ENCODE measurements around the gene SNX8. TPM values are rescaled to one million over a fixed set of nuclear protein-coding genes. Genes with fewer than 3 reads are reported as not detected.
A peak's percentile ranks its signal among the peaks of the same experiment; 100 is the strongest.
"Not testable (repeated sequence)": the region's sequence is repeated elsewhere in the genome, so short reads cannot be mapped to it uniquely, and the experiment has no call there.

Gene SNX8
- total RNA-seq, 2 donors from 2014 or later: 10.7 to 29.2 TPM

DNA sequence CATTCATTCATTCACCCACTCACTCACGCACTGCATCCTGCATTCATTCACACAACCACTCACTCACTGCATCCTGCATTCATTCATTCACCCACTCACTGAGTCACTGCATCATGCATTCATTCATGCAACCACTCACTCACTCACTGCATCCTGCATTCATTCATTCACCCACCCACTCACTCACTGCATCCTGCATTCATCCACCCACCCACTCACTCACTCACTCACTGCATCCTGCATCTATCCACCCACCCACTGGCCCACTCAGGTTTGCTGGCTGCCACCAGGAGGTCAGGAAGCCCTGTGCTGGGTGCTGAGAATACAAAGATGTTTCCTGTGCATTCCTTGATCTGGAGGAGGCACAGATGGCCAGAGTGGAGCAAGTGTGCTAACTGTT, 2.3 kb upstream of the SNX8 start:
- no peaks in the 10 kb centered on the region for H3K4me1 ChIP-seq (replicated peaks)
- no peak overlapping the region for H3K4me3 ChIP-seq
- WGBS: 93% methylated on average over 1 of the region's 1 CpG
- no peak for DNase-seq (ENCODE audit: low spot score)
- intact Hi-C loops (cut with DNase I): no loop called here
- TF ChIP-seq, protein P1, sequence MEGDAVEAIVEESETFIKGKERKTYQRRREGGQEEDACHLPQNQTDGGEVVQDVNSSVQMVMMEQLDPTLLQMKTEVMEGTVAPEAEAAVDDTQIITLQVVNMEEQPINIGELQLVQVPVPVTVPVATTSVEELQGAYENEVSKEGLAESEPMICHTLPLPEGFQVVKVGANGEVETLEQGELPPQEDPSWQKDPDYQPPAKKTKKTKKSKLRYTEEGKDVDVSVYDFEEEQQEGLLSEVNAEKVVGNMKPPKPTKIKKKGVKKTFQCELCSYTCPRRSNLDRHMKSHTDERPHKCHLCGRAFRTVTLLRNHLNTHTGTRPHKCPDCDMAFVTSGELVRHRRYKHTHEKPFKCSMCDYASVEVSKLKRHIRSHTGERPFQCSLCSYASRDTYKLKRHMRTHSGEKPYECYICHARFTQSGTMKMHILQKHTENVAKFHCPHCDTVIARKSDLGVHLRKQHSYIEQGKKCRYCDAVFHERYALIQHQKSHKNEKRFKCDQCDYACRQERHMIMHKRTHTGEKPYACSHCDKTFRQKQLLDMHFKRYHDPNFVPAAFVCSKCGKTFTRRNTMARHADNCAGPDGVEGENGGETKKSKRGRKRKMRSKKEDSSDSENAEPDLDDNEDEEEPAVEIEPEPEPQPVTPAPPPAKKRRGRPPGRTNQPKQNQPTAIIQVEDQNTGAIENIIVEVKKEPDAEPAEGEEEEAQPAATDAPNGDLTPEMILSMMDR (IDR thresholded peaks at IDR 0.05): no peak
- TF ChIP-seq POLR2A (IDR thresholded peaks at IDR 0.05) (no peak), POLR2AphosphoS5 (IDR thresholded peaks at IDR 0.05) (no peak)
- H3K27ac ChIP-seq: no peak overlapping the region
- H3K36me3 ChIP-seq: no peaks in the 10 kb centered on the region
- no peaks in the 10 kb centered on the region for H3K27me3 ChIP-seq (replicated peaks; ENCODE audit: insufficient read depth)
- no peaks in the 10 kb centered on the region for H3K9me3 ChIP-seq

DNA sequence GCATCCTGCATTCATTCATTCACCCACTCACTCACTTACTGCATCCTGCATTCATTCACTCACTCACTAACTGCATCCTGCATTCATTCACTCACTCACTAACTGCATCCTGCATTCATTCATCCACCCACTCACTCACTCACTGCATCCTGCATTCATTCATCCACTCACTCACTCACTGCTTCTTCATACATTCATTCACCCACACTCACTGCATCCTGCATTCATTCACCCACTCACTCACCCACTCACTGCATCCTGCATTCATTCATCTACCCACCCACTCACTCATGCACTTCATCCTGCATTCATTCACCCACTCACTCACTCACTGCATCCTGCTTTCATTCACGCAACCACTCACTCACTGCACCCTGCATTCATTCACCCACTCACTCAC, 1.5 kb upstream of the SNX8 start:
- no peaks in the 10 kb centered on the region for H3K36me3 ChIP-seq

DNA sequence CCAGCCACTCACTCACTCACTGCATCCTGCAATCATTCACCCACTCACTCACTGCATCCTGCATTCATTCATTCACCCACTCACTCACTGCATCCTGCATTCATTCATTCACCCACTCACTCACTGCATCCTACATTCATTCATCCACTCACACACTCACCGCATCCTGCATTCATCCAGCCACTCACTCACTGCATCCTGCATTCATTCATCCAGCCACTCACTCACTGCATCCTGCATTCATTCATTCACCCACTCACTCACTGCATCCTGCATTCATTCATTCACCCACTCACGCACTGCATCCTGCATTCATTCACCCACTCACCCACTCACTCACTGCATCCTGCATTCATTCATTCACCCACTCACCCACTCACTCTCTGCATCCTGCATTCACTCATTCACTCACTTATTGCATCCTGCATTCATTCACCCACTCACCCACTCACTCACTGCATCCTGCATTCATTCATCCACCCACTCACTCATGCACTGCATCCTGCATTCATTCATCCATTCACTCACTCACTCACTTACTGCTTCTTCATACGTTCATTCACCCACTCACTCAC, 802 bp upstream of the SNX8 start:
- H3K4me1 ChIP-seq (replicated peaks); H3K9me3 ChIP-seq; H3K36me3 ChIP-seq; intact Hi-C loops (cut with DNase I); H3K27me3 ChIP-seq (replicated peaks; ENCODE audit: insufficient read depth); H3K27ac ChIP-seq; DNase-seq (ENCODE audit: low spot score): not testable (repeated sequence)
- H3K4me3 ChIP-seq: peak overlapping the region in 1 of 2 donors; percentile 95
- 71% methylated on average over 3 of the region's 3 CpGs for WGBS

More for the DNA sequence above, 1.5 kb upstream of the SNX8 start:
- Histone ChIP-seq H3K27me3 (replicated peaks; ENCODE audit: insufficient read depth) (no peaks in the 10 kb centered on the region), H3K27ac (no peak overlapping the region), H3K4me1 (replicated peaks) (no peaks in the 10 kb centered on the region), H3K4me3 (no peak overlapping the region), H3K9me3 (no peaks in the 10 kb centered on the region)
- 85% methylated on average over 1 of the region's 1 CpG for WGBS
- no peak for DNase-seq (ENCODE audit: low spot score)
- TF ChIP-seq POLR2A (IDR thresholded peaks at IDR 0.05) (no peak), POLR2AphosphoS5 (IDR thresholded peaks at IDR 0.05) (no peak)
- TF ChIP-seq, protein P1 (IDR thresholded peaks at IDR 0.05): no peak
- intact Hi-C loops (cut with DNase I): no loop called here

DNA sequence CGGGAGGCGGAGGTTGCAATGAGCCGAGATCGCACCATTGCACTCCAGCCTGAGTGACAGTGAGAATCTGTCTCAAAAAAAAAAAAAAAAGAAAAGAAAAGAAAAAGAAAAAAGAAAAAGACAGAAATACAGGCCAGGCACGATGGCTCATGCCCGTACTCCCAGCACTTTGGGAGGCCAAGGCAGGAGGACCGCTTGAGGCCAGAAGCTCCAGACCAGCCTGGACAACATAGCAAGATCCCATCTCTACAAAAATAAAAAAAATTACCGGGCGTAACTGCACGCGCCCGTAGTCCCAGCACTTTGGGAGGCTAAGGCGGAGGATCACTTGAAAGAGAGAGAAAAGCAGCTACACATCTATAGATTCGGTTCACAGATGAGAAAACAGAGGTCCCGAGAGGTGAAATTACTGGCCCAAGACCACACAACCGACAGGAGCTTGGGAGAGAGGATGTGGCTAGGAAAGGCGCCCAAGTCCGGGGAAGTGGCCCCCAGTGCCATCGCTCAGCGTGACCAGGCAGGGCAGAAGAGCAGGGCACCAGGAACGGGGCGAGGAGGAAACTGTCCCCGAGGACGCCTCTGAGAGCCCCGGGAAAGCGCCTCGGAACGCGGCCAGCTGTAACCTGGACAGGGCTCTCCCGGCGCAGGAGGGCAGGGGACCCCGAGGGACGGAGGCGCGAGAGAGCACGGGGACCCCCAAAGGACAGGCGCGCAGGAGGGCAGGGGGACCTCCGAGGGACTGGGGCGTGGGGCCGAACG, 612 bp downstream of the SNX8 start:
- no peaks in the 10 kb centered on the region for H3K27me3 ChIP-seq (replicated peaks; ENCODE audit: insufficient read depth)
- H3K27ac ChIP-seq: peak overlapping the region; percentile 73 to 75
- H3K36me3 ChIP-seq: no peaks in the 10 kb centered on the region
- intact Hi-C loops (cut with DNase I): no loop called here
- peak; percentile 8 for DNase-seq (ENCODE audit: low spot score)
- WGBS: 35% methylated on average over 24 of the region's 42 CpGs
- no peaks in the 10 kb centered on the region for H3K4me1 ChIP-seq (replicated peaks)
- peak overlapping the region; percentile 91 to 95 for H3K4me3 ChIP-seq
- H3K9me3 ChIP-seq: no peaks in the 10 kb centered on the region
- TF ChIP-seq, protein P1 (IDR thresholded peaks at IDR 0.05): no peak
- TF ChIP-seq POLR2AphosphoS5 (IDR thresholded peaks at IDR 0.05): no peak
- TF ChIP-seq POLR2A (IDR thresholded peaks at IDR 0.05): no peak

DNA sequence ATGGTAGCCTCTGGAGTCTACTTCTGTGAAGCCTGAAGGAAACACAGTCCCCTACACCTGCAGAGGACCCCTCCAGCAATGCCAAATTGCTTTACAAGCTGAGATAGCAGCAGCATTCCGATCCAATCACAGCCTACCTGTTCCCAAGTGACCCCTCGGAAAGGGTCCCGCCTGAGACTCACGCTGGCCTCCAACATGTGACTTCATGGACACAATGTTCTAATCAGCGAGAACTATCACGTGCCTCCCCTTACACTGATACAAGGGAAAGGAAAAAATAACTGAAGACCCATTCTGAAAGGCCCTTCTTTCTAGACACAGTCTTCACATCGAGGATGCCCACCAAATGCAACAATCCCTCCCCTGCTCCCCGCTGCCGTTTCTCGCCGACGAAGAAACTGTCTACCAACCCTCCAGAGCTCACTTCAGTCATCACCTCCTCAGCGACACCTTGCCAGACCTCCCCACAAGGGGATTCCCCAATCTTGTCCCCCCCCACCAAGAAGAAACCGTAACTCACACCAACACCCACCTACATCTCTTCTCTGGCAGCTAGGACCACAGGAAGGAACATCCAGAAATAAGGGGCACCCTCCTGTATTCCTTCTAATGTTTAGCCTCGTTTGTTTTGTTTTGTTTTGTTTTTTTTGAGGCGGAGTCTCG, 1.8 kb downstream of the SNX8 start:
- no peak overlapping the region for H3K27ac ChIP-seq
- intact Hi-C loops (cut with DNase I): no loop called here
- DNase-seq (ENCODE audit: low spot score): no peak
- H3K9me3 ChIP-seq: no peaks in the 10 kb centered on the region
- no peaks in the 10 kb centered on the region for H3K36me3 ChIP-seq
- no peak overlapping the region for H3K4me3 ChIP-seq
- WGBS: 81% methylated on average over 17 of the region's 17 CpGs
- H3K27me3 ChIP-seq (replicated peaks; ENCODE audit: insufficient read depth): no peaks in the 10 kb centered on the region
- TF ChIP-seq, protein P1 (IDR thresholded peaks at IDR 0.05): no peak
- TF ChIP-seq POLR2A (IDR thresholded peaks at IDR 0.05) (no peak), POLR2AphosphoS5 (IDR thresholded peaks at IDR 0.05) (no peak)
- H3K4me1 ChIP-seq (replicated peaks): no peaks in the 10 kb centered on the region

Measured in prostate gland (tissue), 2 donors.